Uterus (tissue), 4 donors: ENCODE measurements around the gene LRRC3. TPM values are rescaled to one million over a fixed set of nuclear protein-coding genes. Genes with fewer than 3 reads are reported as not detected.

ENCODE experiments used
- DNase-seq, 2 donors: peaks; one replicate each; pipeline ENCODE4 v3.0.0-alpha.2; 2019 to 2020
- H3K27ac ChIP-seq, 2 donors: fragments of 200-600 bp; sonication (generic); 1 replicate in 1 of 2; 2 replicates in 1 of 2; pipeline ENCODE4 v1.5.1; 2016 to 2018
- H3K27me3 ChIP-seq, 2 donors: fragments of 200-600 bp; sonication (generic); one replicate each; pipeline ENCODE4 v1.5.1; 2018 to 2019; ENCODE audit warnings: control low read depth in 1 of 2
- H3K36me3 ChIP-seq, 2 donors: fragments of 200-600 bp; sonication (generic); one replicate each; pipeline ENCODE4 v1.5.1; 2019; ENCODE audit warnings: control low read depth in 1 of 2
- H3K4me1 ChIP-seq, 2 donors: fragments of 200-600 bp; sonication (generic); one replicate each; pipeline ENCODE4 v1.5.1; 2018 to 2019; ENCODE audit warnings: control low read depth in 1 of 2
- H3K4me3 ChIP-seq, 2 donors: fragments of 200-600 bp; sonication (generic); 1 replicate in 1 of 2; 2 replicates in 1 of 2; pipeline ENCODE4 v1.5.1; 2018 to 2019; ENCODE audit warnings: mild to moderate bottlenecking in 1 of 2
- H3K9me3 ChIP-seq, 2 donors: fragments of 200-600 bp; sonication (generic); one replicate each; pipeline ENCODE4 v1.5.1; 2019; ENCODE audit warnings: control low read depth in 1 of 2
- CTCF ChIP-seq, 4 experiments: fragments of 200-600 bp in 2 of 4; fragments of 450-650 bp in 2 of 4; sonication (generic) in 2 of 4; IDR thresholded peaks; one replicate each; pipeline ENCODE4 v1.5.1; 2016 to 2019; ENCODE audit warnings: antibody characterized with exemption in 4 of 4, mild to moderate bottlenecking in 2 of 4, moderate library complexity in 1 of 4
- POLR2A ChIP-seq, 2 donors: fragments of 450-650 bp; IDR thresholded peaks; one replicate each; pipeline ENCODE4 v1.6.1; 2016; ENCODE audit warnings: antibody characterized with exemption in 2 of 2, mild to moderate bottlenecking in 1 of 2, moderate library complexity in 1 of 2
- intact Hi-C: fragments of 100-400 bp; cut with DNase I; formaldehyde crosslinking; loops from one replicate; pipeline ENCODE4 v1.15.1; 2023; ENCODE audit warnings: low total_unique reads
- total RNA-seq, 4 donors: library from RNA; depleted of rRNA in 3 of 4; stranded (reverse); fragments of >200 nt in 3 of 4; gene quantifications; one replicate each; pipeline versions ENCODE4 v1.1.0 to v1.2.4, GENCODE V29; 2014 to 2023
- donor health status: DM: yes; HTN: yes; CAD: no.

The LRRC3 gene
- total RNA-seq, 4 donors from 2014 or later = under 0.01 to 2.3 (median 2.3) TPM; not detected in 1

- intact Hi-C loops = no loop called here
- no peak overlapping the region for H3K27ac ChIP-seq
- H3K4me3 ChIP-seq = no peak overlapping the region
- no peaks in the 10 kb centered on the region for H3K9me3 ChIP-seq
- TF ChIP-seq POLR2A (IDR thresholded peaks at IDR 0.05) (no peak), CTCF (IDR thresholded peaks at IDR 0.05) (no peak)
- no peaks in the 10 kb centered on the region for H3K27me3 ChIP-seq
- H3K36me3 ChIP-seq = no peaks in the 10 kb centered on the region
- no peaks in the 10 kb centered on the region for H3K4me1 ChIP-seq
- no peak for DNase-seq
Measured at GRCh38 chr21:44471996-44472395, 16.7 kb downstream of the LRRC3 start.

- Histone ChIP-seq H3K27ac (no peak overlapping the region), H3K4me1 (no peaks in the 10 kb centered on the region), H3K36me3 (no peaks in the 10 kb centered on the region), H3K9me3 (no peaks in the 10 kb centered on the region), H3K27me3 (no peaks in the 10 kb centered on the region), H3K4me3 (no peak overlapping the region)
- intact Hi-C loops = no loop called here
- no peak for TF ChIP-seq POLR2A (IDR thresholded peaks at IDR 0.05)
- no peak for TF ChIP-seq CTCF (IDR thresholded peaks at IDR 0.05)
- no peak for DNase-seq
Measured at GRCh38 chr21:44473915-44474555, 18.7 kb downstream of the LRRC3 start.

- Histone ChIP-seq H3K27ac (no peak overlapping the region), H3K4me1 (no peaks in the 10 kb centered on the region), H3K4me3 (no peak overlapping the region), H3K36me3 (no peaks in the 10 kb centered on the region), H3K9me3 (no peaks in the 10 kb centered on the region), H3K27me3 (no peaks in the 10 kb centered on the region)
- no peak for DNase-seq
- intact Hi-C loops = no loop called here
- TF ChIP-seq POLR2A (IDR thresholded peaks at IDR 0.05) (no peak), CTCF (IDR thresholded peaks at IDR 0.05) (no peak)
Measured at GRCh38 chr21:44475266-44475845, 20.0 kb downstream of the LRRC3 start.

DNA sequence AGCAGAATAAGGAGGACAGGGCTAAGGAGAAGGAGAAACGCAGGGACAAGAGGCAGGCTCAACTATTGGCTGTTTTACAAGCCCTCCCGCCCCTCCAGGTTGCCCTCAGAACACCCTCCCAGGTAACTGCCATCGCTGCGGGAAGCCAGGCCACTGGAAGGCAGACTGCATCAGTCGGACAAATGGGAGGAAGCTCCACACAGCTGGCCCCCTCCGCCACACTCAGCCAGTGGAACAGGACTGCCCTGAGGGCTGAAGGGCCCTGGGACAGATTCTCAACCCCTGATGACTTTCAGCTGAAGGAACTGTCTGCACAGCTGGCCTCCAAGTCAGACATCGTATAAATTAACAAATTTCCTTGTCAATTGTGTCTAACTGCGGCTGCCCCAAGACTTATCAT is 21.8 kb downstream of the LRRC3 start:
- TF ChIP-seq CTCF (IDR thresholded peaks at IDR 0.05) = no peak
- Histone ChIP-seq H3K9me3 (no peaks in the 10 kb centered on the region), H3K27me3 (no peaks in the 10 kb centered on the region), H3K27ac (no peak overlapping the region), H3K36me3 (no peaks in the 10 kb centered on the region), H3K4me1 (no peaks in the 10 kb centered on the region), H3K4me3 (no peak overlapping the region)
- DNase-seq = no peak
- intact Hi-C loops = no loop called here

DNA sequence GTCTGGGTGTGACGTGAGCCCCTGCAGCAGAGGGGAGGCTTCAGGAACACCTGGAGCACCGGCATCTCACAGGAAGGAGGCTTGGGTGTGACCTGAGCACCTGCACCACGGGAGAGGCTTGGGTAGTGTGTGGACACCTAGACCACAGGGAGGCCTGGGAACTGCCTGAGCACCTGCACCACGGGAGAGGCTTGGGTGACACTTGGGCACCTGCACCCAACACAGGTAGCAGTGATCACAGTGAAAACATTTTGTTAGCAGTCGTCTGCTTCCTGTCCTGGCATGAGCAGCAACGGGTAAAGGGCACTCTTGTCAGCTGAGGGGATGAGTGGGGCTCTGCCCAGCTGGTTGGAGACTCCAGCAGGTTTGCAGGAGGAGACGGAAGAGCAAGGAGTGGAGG is 22.4 kb downstream of the LRRC3 start:
- intact Hi-C loops = no loop called here
- Histone ChIP-seq H3K27ac (no peak overlapping the region), H3K4me3 (no peak overlapping the region), H3K27me3 (no peaks in the 10 kb centered on the region), H3K9me3 (no peaks in the 10 kb centered on the region), H3K4me1 (no peaks in the 10 kb centered on the region), H3K36me3 (no peaks in the 10 kb centered on the region)
- DNase-seq = no peak
- TF ChIP-seq POLR2A (IDR thresholded peaks at IDR 0.05) = no peak
- TF ChIP-seq CTCF (IDR thresholded peaks at IDR 0.05) = no peak
